ENCODE results near the gene OR5T2. TPM values are rescaled to one million over a fixed set of nuclear protein-coding genes. Genes with fewer than 3 reads are reported as not detected.

The OR5T2 gene
- total and polyA plus RNA-seq, 2 of the 13 experiments (the other 11 are each of a cell fraction or from before 2014, with no cell fraction given) = not detected

- no TSS peak for BruUV-seq (replicated peaks)
- FAIRE-seq = no peak
- POLR2A ChIA-PET = no interaction called here
These were observed 36.7 kb downstream of the OR5T2 start for GRCh38 chr11:56197367-56197766.

GRCh38 chr11:56196705-56197104 lies 37.4 kb downstream of the OR5T2 start:
- no peak for FAIRE-seq
- Histone ChIP-seq H3K4me3 (replicated peaks in 1 of 3; ENCODE audit: insufficient read depth in 1 of 3, low read depth in 2 of 3, low read length in 3 of 3) (no peak overlapping the region), H3K36me3 (replicated peaks in 1 of 2; ENCODE audit: control insufficient read depth in 1 of 2, insufficient read depth in 2 of 2, low read length in 2 of 2) (no peaks in the 10 kb centered on the region), H3K4me1 (ENCODE audit: insufficient read depth, low read length) (no peaks in the 10 kb centered on the region), H3K27me3 (ENCODE audit: control insufficient read depth in 1 of 2, insufficient read depth in 2 of 2, low read length in 2 of 2) (no peaks in the 10 kb centered on the region), H3K79me2 (ENCODE audit: insufficient read depth, low read length) (no peaks in the 10 kb centered on the region), H3K4me2 (ENCODE audit: low read depth, low read length) (no peak overlapping the region), H2AFZ (ENCODE audit: low read length) (no peak overlapping the region), H3K9ac (ENCODE audit: insufficient read depth, low read depth, low read length) (no peak overlapping the region), H4K20me1 (ENCODE audit: insufficient read depth, low read length) (no peaks in the 10 kb centered on the region), H3K9me3 (ENCODE audit: low read length) (peaks cover 39% of the 10 kb centered on the region), H3K27ac (ENCODE audit: extremely low read length, insufficient read depth, low read length) (no peak overlapping the region)
- 0% methylated on average over 3 of the region's 3 CpGs for WGBS (ENCODE audit: low lambda C conversion rate)
- ChIA-PET CTCF (ENCODE audit: low intra/inter-chr PET ratio, low total read pairs) (no interaction called here), POLR2A (no interaction called here)
- in situ Hi-C loops (cut with HindIII; ENCODE audit: extremely low pct_ligation_motif_present, low pct_unique_long_range_greater_than_20kb) = no loop called here
- no TSS peak for BruUV-seq (replicated peaks)
- ATAC-seq = no peak
- intact Hi-C loops (cut with micrococcal nuclease; ENCODE audit: unreplicated experiment) = no loop called here
- TF ChIP-seq ELF1 (CRISPR knock-in tag; IDR thresholded peaks at IDR 0.05) = no peak
- peak; percentile 55; the same call in 1 of the 2 replicates for TF ChIP-seq MAFF (IDR thresholded peaks at IDR 0.05; ENCODE audit: low read depth, low read length)
- TF ChIP-seq HNF1A (IDR thresholded peaks at IDR 0.05; ENCODE audit: low read depth) = no peak
- TF ChIP-seq HNF1A (CRISPR knock-in tag; IDR thresholded peaks at IDR 0.05; ENCODE audit: borderline replicate concordance) = no peak
- no peak for TF ChIP-seq MED8 (CRISPR knock-in tag; IDR thresholded peaks at IDR 0.05; ENCODE audit: insufficient replicate concordance)
- peak in 1 of 2 experiments; percentile 54; a peak in 1 of 4 replicates for TF ChIP-seq MAFK (conservative IDR thresholded peaks at IDR 0.05 in 1 of 2, IDR thresholded peaks at IDR 0.05 in 1 of 2; ENCODE audit: low read length in 2 of 2)
- DNase-seq (ENCODE audit: low spot score) = no peak

More at GRCh38 chr11:56197367-56197766, 36.7 kb downstream of the OR5T2 start:
- Histone ChIP-seq H4K20me1 (ENCODE audit: insufficient read depth, low read length) (no peaks in the 10 kb centered on the region), H3K27me3 (ENCODE audit: control insufficient read depth in 1 of 2, insufficient read depth in 2 of 2, low read length in 2 of 2) (no peaks in the 10 kb centered on the region), H3K9ac (ENCODE audit: insufficient read depth, low read depth, low read length) (no peak overlapping the region), H2AFZ (ENCODE audit: low read length) (no peak overlapping the region), H3K4me3 (replicated peaks in 1 of 3; ENCODE audit: insufficient read depth in 1 of 3, low read depth in 2 of 3, low read length in 3 of 3) (no peak overlapping the region), H3K9me3 (ENCODE audit: low read length) (peaks cover 33% of the 10 kb centered on the region), H3K36me3 (replicated peaks in 1 of 2; ENCODE audit: control insufficient read depth in 1 of 2, insufficient read depth in 2 of 2, low read length in 2 of 2) (no peaks in the 10 kb centered on the region), H3K27ac (ENCODE audit: extremely low read length, insufficient read depth, low read length) (no peak overlapping the region), H3K4me2 (ENCODE audit: low read depth, low read length) (no peak overlapping the region), H3K79me2 (ENCODE audit: insufficient read depth, low read length) (no peaks in the 10 kb centered on the region), H3K4me1 (ENCODE audit: insufficient read depth, low read length) (no peaks in the 10 kb centered on the region)
- TF ChIP-seq ADNP (CRISPR knock-in tag; IDR thresholded peaks at IDR 0.05) (no peak), HDAC1 (CRISPR knock-in tag; IDR thresholded peaks at IDR 0.05) (no peak), KAT2B (IDR thresholded peaks at IDR 0.05; ENCODE audit: borderline replicate concordance, low read depth, low read length) (no peak), CEBPB (IDR thresholded peaks at IDR 0.05; ENCODE audit: borderline replicate concordance, low read depth, low read length) (peak; percentile 30; the same call in 1 of the 2 replicates)
- TF ChIP-seq, protein P1, sequence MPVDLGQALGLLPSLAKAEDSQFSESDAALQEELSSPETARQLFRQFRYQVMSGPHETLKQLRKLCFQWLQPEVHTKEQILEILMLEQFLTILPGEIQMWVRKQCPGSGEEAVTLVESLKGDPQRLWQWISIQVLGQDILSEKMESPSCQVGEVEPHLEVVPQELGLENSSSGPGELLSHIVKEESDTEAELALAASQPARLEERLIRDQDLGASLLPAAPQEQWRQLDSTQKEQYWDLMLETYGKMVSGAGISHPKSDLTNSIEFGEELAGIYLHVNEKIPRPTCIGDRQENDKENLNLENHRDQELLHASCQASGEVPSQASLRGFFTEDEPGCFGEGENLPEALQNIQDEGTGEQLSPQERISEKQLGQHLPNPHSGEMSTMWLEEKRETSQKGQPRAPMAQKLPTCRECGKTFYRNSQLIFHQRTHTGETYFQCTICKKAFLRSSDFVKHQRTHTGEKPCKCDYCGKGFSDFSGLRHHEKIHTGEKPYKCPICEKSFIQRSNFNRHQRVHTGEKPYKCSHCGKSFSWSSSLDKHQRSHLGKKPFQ (CRISPR knock-in tag; IDR thresholded peaks at IDR 0.05; ENCODE audit: insufficient replicate concordance) = no peak
- ATAC-seq (no peak), DNase-seq (ENCODE audit: low spot score) (no peak)
- intact Hi-C loops (cut with micrococcal nuclease; ENCODE audit: unreplicated experiment) (no loop called here), in situ Hi-C loops (cut with HindIII; ENCODE audit: extremely low pct_ligation_motif_present, low pct_unique_long_range_greater_than_20kb) (no loop called here)
- 3% methylated on average over 2 of the region's 2 CpGs for WGBS (ENCODE audit: low lambda C conversion rate)
- CTCF ChIA-PET (ENCODE audit: low intra/inter-chr PET ratio, low total read pairs) = no interaction called here

Data from HepG2 (cell line).